NT2/D1 (cell line): ENCODE results near the gene FTCD.

Source experiments
- SUZ12 ChIP-seq: IDR thresholded peaks from 2 replicates; pipeline ENCODE4 v1.6.1; 2011; ENCODE audit not compliant: insufficient read length, insufficient read depth; ENCODE audit errors: extremely low read depth
- YY1 ChIP-seq: IDR thresholded peaks from 2 replicates; pipeline ENCODE4 v1.6.1; 2011; ENCODE audit not compliant: insufficient read length, insufficient read depth
- ZNF274 ChIP-seq: IDR thresholded peaks from 2 replicates; pipeline ENCODE4 v1.6.1; 2011; ENCODE audit warnings: mild to moderate bottlenecking, low read depth, low read length

DNA sequence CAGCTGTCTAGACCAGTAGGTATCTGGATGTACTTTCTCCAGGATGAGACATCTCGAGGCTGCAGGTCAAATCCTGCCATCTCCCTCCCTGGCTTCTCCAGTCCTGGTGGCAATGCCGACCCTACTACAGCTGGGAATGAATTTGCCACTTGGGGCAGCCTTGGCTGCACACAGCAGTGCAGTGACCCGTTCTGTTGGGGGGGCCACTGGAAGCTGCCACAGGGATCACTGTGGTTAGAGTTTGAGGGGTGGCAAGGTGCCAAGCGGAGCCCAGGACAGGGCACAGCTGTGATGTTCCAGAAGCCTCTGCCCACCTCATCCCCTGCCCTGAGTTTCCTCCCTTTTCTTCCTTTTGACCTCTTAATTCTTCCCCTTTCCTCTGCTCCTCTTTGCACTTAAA, 40.4 kb downstream of the FTCD start:
- TF ChIP-seq ZNF274 (no peak), YY1 (no peak), SUZ12 (no peak)
